ENCODE data around the gene ACRV1. TPM values are rescaled to one million over a fixed set of nuclear protein-coding genes. Genes with fewer than 3 reads are reported as not detected.

ACRV1 gene
- polyA plus RNA-seq, 1 of the 3 experiments (the other 2 are of a cell fraction): not detected

GRCh38 chr11:125645871-125646270, 34.8 kb downstream of the ACRV1 start:
- no peaks in the 10 kb centered on the region for H3K27me3 ChIP-seq (ENCODE audit: insufficient read depth)
- no peaks in the 10 kb centered on the region for H4K20me1 ChIP-seq (ENCODE audit: insufficient read depth)
- H3K79me2 ChIP-seq (ENCODE audit: insufficient read depth): peaks cover 20% of the 10 kb centered on the region; the same call in 1 of the 2 replicates
- no peak overlapping the region for H3K27ac ChIP-seq (ENCODE audit: low read depth in 2 of 2, low read length in 1 of 2)
- H3K4me2 ChIP-seq: no peak overlapping the region
- no peak overlapping the region for H3K4me3 ChIP-seq (ENCODE audit: low read depth in 2 of 2, low read length in 1 of 2)
- no peaks in the 10 kb centered on the region for H3K9me2 ChIP-seq
- peaks cover 3% of the 10 kb centered on the region for H3F3A ChIP-seq (replicated peaks; ENCODE audit: insufficient read depth)
- no peak for DNase-seq
- TF ChIP-seq ELF1 (IDR thresholded peaks at IDR 0.05): no peak
- no peak for TF ChIP-seq MAX (IDR thresholded peaks at IDR 0.05; ENCODE audit: low read depth)
- TF ChIP-seq RXRA (IDR thresholded peaks at IDR 0.05; ENCODE audit: borderline replicate concordance, low read depth): no peak
- TF ChIP-seq PBX3 (IDR thresholded peaks at IDR 0.05): no peak
- no peak for TF ChIP-seq CTCF (IDR thresholded peaks at IDR 0.05)
- no peak for TF ChIP-seq NRF1 (IDR thresholded peaks at IDR 0.05; ENCODE audit: low read depth, low read length)
- no peak for TF ChIP-seq SIN3A (IDR thresholded peaks at IDR 0.05; ENCODE audit: borderline replicate concordance, low read depth, low read length)
- no peak for TF ChIP-seq JUND (IDR thresholded peaks at IDR 0.05)
- WGBS (ENCODE audit: low lambda C conversion rate): 94% methylated on average over 3 of the region's 3 CpGs
- H3K9ac ChIP-seq: no peak overlapping the region
- H3K9me3 ChIP-seq: no peaks in the 10 kb centered on the region
- H3K4me1 ChIP-seq (ENCODE audit: control insufficient read depth in 1 of 2, insufficient read depth in 2 of 2, low read depth in 1 of 2, low read length in 1 of 2): no peaks in the 10 kb centered on the region
- H3K36me3 ChIP-seq (replicated peaks in 1 of 2; ENCODE audit: control insufficient read depth in 1 of 2, insufficient read depth in 2 of 2, low read length in 1 of 2): peaks cover 43 to 48% of the 10 kb centered on the region in 2 experiments
- H2AFZ ChIP-seq (ENCODE audit: low read depth): no peak overlapping the region
- ChIA-PET CTCF (no interaction called here), POLR2A (no interaction called here)

- Histone ChIP-seq H3K36me3 (replicated peaks in 1 of 2; ENCODE audit: control insufficient read depth in 1 of 2, insufficient read depth in 2 of 2, low read length in 1 of 2) (peaks cover 58 to 59% of the 10 kb centered on the region in 2 experiments), H3K4me1 (ENCODE audit: control insufficient read depth in 1 of 2, insufficient read depth in 2 of 2, low read depth in 1 of 2, low read length in 1 of 2) (no peaks in the 10 kb centered on the region), H2AFZ (ENCODE audit: low read depth) (no peak overlapping the region), H3K27ac (ENCODE audit: low read depth in 2 of 2, low read length in 1 of 2) (no peak overlapping the region), H3K27me3 (ENCODE audit: insufficient read depth) (no peaks in the 10 kb centered on the region), H3K4me3 (ENCODE audit: low read depth in 2 of 2, low read length in 1 of 2) (no peak overlapping the region), H3K9ac (no peak overlapping the region), H4K20me1 (ENCODE audit: insufficient read depth) (no peaks in the 10 kb centered on the region), H3K9me2 (no peaks in the 10 kb centered on the region), H3F3A (replicated peaks; ENCODE audit: insufficient read depth) (peaks cover 8% of the 10 kb centered on the region), H3K79me2 (ENCODE audit: insufficient read depth) (no peaks in the 10 kb centered on the region; the same call in 1 of the 2 replicates), H3K4me2 (no peak overlapping the region), H3K9me3 (no peaks in the 10 kb centered on the region)
- ChIA-PET POLR2A (no interaction called here), CTCF (no interaction called here)
- 92% methylated on average over 1 of the region's 1 CpG for WGBS (ENCODE audit: low lambda C conversion rate)
- no peak for TF ChIP-seq POLR2AphosphoS5 (IDR thresholded peaks at IDR 0.05; ENCODE audit: low read depth, low read length)
- TF ChIP-seq FOXJ3 (CRISPR knock-in tag; IDR thresholded peaks at IDR 0.05): no peak
- TF ChIP-seq GATA2 (CRISPR knock-in tag; IDR thresholded peaks at IDR 0.05): no peak
- no peak for TF ChIP-seq RAD21 (IDR thresholded peaks at IDR 0.05; ENCODE audit: low read length)
- no peak for TF ChIP-seq EZH2phosphoT487 (IDR thresholded peaks at IDR 0.05; ENCODE audit: borderline replicate concordance, low read depth)
- no peak for TF ChIP-seq NRF1 (IDR thresholded peaks at IDR 0.05; ENCODE audit: low read depth, low read length)
- TF ChIP-seq USF2 (IDR thresholded peaks at IDR 0.05; ENCODE audit: borderline replicate concordance, low read depth, low read length): no peak
- no peak for TF ChIP-seq RFX5 (IDR thresholded peaks at IDR 0.05; ENCODE audit: low read length)
- TF ChIP-seq RXRA (IDR thresholded peaks at IDR 0.05; ENCODE audit: borderline replicate concordance, low read depth): no peak
- TF ChIP-seq TAF1 (IDR thresholded peaks at IDR 0.05; ENCODE audit: borderline replicate concordance, low read depth, low read length): no peak
- TF ChIP-seq CHD2 (IDR thresholded peaks at IDR 0.05; ENCODE audit: low read length, partially characterized antibody): no peak
- no peak for TF ChIP-seq MAX (IDR thresholded peaks at IDR 0.05; ENCODE audit: low read depth)
- TF ChIP-seq MXI1 (IDR thresholded peaks at IDR 0.05; ENCODE audit: low read depth, low read length): no peak
- no peak for TF ChIP-seq ELF1 (IDR thresholded peaks at IDR 0.05)
- TF ChIP-seq REST (IDR thresholded peaks at IDR 0.05; ENCODE audit: low read depth, low read length): no peak
- TF ChIP-seq MEF2A (IDR thresholded peaks at IDR 0.05; ENCODE audit: borderline replicate concordance, low read depth): no peak
- no peak for DNase-seq
Observed at GRCh38 chr11:125638315-125638714, 42.3 kb downstream of the ACRV1 start.

All from SK-N-SH (cell line).